ENCODE results near the gene PRR7. TPM values are rescaled to one million over a fixed set of nuclear protein-coding genes. Genes with fewer than 3 reads are reported as not detected.

PRR7 gene
- total RNA-seq, 1 experiment from 2014 or later, result 40.6 TPM

DNA sequence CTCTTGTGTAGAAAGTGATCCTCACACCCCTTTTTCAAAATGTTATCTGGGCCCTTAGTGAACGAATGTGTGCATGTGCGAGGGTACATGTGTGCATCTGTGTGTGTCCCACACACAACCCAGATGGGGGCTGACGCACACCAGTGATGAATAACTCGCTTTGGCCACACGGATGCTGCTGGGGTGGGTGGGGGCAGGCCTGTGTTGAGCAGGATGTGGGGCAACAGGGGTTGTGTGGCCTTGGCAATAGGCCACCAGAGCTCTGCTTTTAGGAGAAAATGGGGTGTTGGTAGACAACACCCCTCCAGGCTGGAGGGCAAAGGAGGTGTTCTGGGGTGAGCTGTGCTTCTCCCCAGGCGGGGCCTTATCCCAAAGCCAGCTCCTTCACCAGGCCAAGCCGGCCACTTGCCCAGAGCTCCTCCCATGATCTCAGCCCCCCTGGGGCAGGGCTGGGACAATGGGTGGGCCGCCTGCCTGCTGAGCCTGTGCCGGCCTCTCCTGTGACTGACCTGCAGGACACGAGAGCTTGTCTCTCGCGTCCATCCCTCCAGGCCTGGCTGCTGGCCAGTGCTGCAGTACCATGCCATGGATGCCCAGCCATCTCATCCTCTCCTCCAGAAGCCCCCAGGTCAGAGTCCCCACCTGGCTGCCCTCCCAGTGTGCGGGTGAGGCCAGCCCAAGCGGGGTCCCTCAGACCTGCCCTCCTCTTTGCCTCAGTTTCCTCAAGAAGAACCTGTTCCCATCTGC lies 25.2 kb downstream of the PRR7 start:
- no TSS peak for BruUV-seq (replicated peaks)
- Histone ChIP-seq H3K9me3 (ENCODE audit: low read length) (no peaks in the 10 kb centered on the region), H3K4me3 (ENCODE audit: low read length) (peak overlapping the region; percentile 90)

DNA sequence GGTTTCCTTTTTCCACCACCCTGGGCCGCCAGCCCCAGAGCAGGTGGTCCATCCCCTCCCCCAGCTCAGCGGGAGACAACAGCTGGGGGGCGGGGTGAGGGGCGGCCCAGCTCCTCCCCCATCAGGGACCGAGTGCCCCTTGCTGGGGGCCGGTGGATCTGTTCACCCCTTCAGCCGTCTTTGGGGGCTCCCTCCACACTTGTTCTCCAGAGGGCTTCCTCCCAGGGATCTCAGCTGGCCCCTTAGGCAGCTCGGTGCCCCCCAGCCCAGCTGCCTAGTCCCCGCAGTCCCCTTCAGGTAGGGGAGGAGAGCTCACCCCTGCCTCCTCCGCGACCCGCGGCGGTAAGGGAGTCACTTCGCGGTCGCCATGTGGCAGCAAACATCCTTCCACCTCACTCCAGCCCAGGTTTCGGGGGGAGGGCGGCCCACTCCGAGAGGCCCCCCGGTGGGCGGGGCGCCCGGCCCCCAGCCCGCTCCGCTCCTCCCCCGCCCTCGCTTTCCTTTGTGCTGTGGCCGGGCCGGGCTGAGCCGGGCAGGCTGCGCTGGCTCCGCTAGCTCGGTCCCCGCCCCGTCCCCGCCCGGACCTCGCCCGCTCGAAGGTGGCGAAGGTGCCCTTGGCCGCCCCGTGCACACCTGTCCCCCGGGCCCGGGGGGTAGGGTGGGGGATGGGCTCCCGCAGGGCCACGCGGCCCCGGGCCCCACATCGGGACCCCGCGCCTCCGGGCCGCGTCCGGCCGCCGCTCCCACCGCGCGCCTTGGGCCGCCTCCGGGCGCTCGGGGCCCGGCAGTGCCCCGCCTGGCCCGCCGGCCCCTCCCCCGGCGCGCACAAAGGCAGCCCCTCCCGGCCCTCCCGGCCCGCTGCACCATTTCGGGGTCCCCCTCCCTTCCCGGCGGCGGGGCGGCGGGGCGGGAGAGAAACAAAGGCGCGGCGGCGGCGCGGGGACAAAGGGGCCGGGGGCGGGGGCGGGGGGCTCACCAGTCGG lies 26.1 kb downstream of the PRR7 start:
- peak overlapping the region; percentile 60 for H2AFZ ChIP-seq (ENCODE audit: low read length)
- H3K27ac ChIP-seq (ENCODE audit: low read length), result no peak overlapping the region
- intact Hi-C loops (cut with micrococcal nuclease), result loop anchor here (2.0 kb wide), 1 partner anchor 16 kb away; no protein-coding TSS in a partner anchor

More for the DNA sequence above, 25.2 kb downstream of the PRR7 start:
- DNase-seq (no peak), ATAC-seq (no peak)
- ChIA-PET CTCF (interaction anchor here (0.5 to 0.7 kb wide), 4 partner anchors 25 to 1663 kb away, joined by 3 to 7 read pairs (median 4); no protein-coding TSS in a partner anchor), POLR2A (ENCODE audit: unreplicated experiment) (interaction anchor here (1.9 kb wide), 1 partner anchor 26 kb away, joined by 6 read pairs; the partner anchor contains the start of gene PDLIM7)
- H2AFZ ChIP-seq (ENCODE audit: low read length), result no peak overlapping the region
- intact Hi-C loops (cut with micrococcal nuclease), result loop anchor here (1.0 to 2.0 kb wide), 2 partner anchors 15 to 26 kb away; partner anchors contain the start of gene PDLIM7
- peak overlapping the region; percentile 98 for H3K4me2 ChIP-seq (ENCODE audit: low read length)
- H4K20me1 ChIP-seq (ENCODE audit: low read length), result peaks cover 36% of the 10 kb centered on the region; the same call in 1 of the 2 replicates
- 0 out of 2 replicates have a peak overlapping the region, but pooled peaks have one; percentile 4 for H3K27ac ChIP-seq (ENCODE audit: low read length)
- H3K79me2 ChIP-seq (ENCODE audit: low read length), result peaks cover 34% of the 10 kb centered on the region
- no peaks in the 10 kb centered on the region for H3F3A ChIP-seq (ENCODE audit: low read length, unreplicated experiment)
- no peaks in the 10 kb centered on the region for H3K9me2 ChIP-seq (replicated peaks; ENCODE audit: low read length)
- H3K36me3 ChIP-seq (ENCODE audit: low read depth, low read length), result peaks cover 6% of the 10 kb centered on the region; the same call in 1 of the 2 replicates
- H3K4me1 ChIP-seq (ENCODE audit: insufficient read depth, low read length), result peaks cover 21% of the 10 kb centered on the region
- TF ChIP-seq, protein P1, sequence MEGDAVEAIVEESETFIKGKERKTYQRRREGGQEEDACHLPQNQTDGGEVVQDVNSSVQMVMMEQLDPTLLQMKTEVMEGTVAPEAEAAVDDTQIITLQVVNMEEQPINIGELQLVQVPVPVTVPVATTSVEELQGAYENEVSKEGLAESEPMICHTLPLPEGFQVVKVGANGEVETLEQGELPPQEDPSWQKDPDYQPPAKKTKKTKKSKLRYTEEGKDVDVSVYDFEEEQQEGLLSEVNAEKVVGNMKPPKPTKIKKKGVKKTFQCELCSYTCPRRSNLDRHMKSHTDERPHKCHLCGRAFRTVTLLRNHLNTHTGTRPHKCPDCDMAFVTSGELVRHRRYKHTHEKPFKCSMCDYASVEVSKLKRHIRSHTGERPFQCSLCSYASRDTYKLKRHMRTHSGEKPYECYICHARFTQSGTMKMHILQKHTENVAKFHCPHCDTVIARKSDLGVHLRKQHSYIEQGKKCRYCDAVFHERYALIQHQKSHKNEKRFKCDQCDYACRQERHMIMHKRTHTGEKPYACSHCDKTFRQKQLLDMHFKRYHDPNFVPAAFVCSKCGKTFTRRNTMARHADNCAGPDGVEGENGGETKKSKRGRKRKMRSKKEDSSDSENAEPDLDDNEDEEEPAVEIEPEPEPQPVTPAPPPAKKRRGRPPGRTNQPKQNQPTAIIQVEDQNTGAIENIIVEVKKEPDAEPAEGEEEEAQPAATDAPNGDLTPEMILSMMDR (conservative IDR thresholded peaks at IDR 0.05; ENCODE audit: low read depth, low read length), result no peak
- TF ChIP-seq EZH2 (IDR thresholded peaks at IDR 0.05; ENCODE audit: low read length, unreplicated experiment) (no peak), EZH2phosphoT487 (IDR thresholded peaks at IDR 0.05; ENCODE audit: borderline replicate concordance, low read length) (no peak)
- H3K9ac ChIP-seq (ENCODE audit: low read length), result peak overlapping the region; percentile 68
- H3K27me3 ChIP-seq (ENCODE audit: low read length), result no peaks in the 10 kb centered on the region

More for the DNA sequence above, 26.1 kb downstream of the PRR7 start:
- Histone ChIP-seq H3K79me2 (ENCODE audit: low read length) (peaks cover 34% of the 10 kb centered on the region), H4K20me1 (ENCODE audit: low read length) (peaks cover 36% of the 10 kb centered on the region; the same call in 1 of the 2 replicates), H3K9me3 (ENCODE audit: low read length) (no peaks in the 10 kb centered on the region), H3F3A (ENCODE audit: low read length, unreplicated experiment) (no peaks in the 10 kb centered on the region), H3K4me3 (ENCODE audit: low read length) (peak overlapping the region; percentile 90), H3K27me3 (ENCODE audit: low read length) (no peaks in the 10 kb centered on the region), H3K4me2 (ENCODE audit: low read length) (peak overlapping the region; percentile 98), H3K36me3 (ENCODE audit: low read depth, low read length) (peaks cover 4% of the 10 kb centered on the region; the same call in 1 of the 2 replicates), H3K9ac (ENCODE audit: low read length) (peak overlapping the region; percentile 68), H3K9me2 (replicated peaks; ENCODE audit: low read length) (no peaks in the 10 kb centered on the region), H3K4me1 (ENCODE audit: insufficient read depth, low read length) (peaks cover 21% of the 10 kb centered on the region)
- ChIA-PET POLR2A (ENCODE audit: unreplicated experiment) (interaction anchor here (0.6 to 1.9 kb wide), 2 partner anchors 25 to 45 kb away, joined by 6 read pairs; partner anchors contain the start of gene PDLIM7), CTCF (interaction anchor here (0.5 to 0.7 kb wide), 4 partner anchors 24 to 100 kb away, joined by 3 to 7 read pairs (median 5); partner anchors contain the start of gene DDX41)
- DNase-seq (peak; percentile 44), ATAC-seq (peak; percentile 53)
- TSS peak; percentile 36 for BruUV-seq (replicated peaks)
- TF ChIP-seq EZH2phosphoT487 (IDR thresholded peaks at IDR 0.05; ENCODE audit: borderline replicate concordance, low read length) (no peak), EZH2 (IDR thresholded peaks at IDR 0.05; ENCODE audit: low read length, unreplicated experiment) (no peak)
- TF ChIP-seq, protein P1 (conservative IDR thresholded peaks at IDR 0.05; ENCODE audit: low read depth, low read length), result no peak
